ENCODE data around the gene SOX15. TPM values are rescaled to one million over a fixed set of nuclear protein-coding genes. Genes with fewer than 3 reads are reported as not detected.
"Not testable (repeated sequence)": the region's sequence is repeated elsewhere in the genome, so short reads cannot be mapped to it uniquely, and the experiment has no call there.

Gene SOX15
- total RNA-seq, 2 experiments from 2014 or later, result 0.20 TPM; not detected in 1

GRCh38 chr17:7597561-7597960 lies 7.7 kb upstream of the SOX15 start:
- H3K4me1 Mint-ChIP-seq (ENCODE audit: low read depth); DNase-seq; H3K27ac Mint-ChIP-seq; H3K4me3 Mint-ChIP-seq; intact Hi-C loops (cut with micrococcal nuclease); H3K27me3 Mint-ChIP-seq (ENCODE audit: low read depth); H3K9me3 Mint-ChIP-seq; CTCF ChIA-PET: not testable (repeated sequence)
- peaks cover 33% of the 10 kb centered on the region for H3K36me3 Mint-ChIP-seq (ENCODE audit: low read depth)

GRCh38 chr17:7593296-7593695 lies 3.4 kb upstream of the SOX15 start:
- CTCF ChIA-PET, result interaction anchor here (1.4 kb wide), 1 partner anchor 8 kb away, joined by 3 read pairs; no protein-coding TSS in a partner anchor
- Mint-ChIP-seq H3K36me3 (ENCODE audit: low read depth) (peaks cover 35% of the 10 kb centered on the region), H3K27ac (no peak overlapping the region), H3K4me3 (no peak overlapping the region), H3K27me3 (ENCODE audit: low read depth) (no peaks in the 10 kb centered on the region), H3K9me3 (no peaks in the 10 kb centered on the region), H3K4me1 (ENCODE audit: low read depth) (peaks cover 2% of the 10 kb centered on the region)
- intact Hi-C loops (cut with micrococcal nuclease), result no loop called here
- DNase-seq, result no peak

- CTCF ChIA-PET, result no interaction called here
- DNase-seq, result no peak
- H3K9me3 Mint-ChIP-seq, result no peaks in the 10 kb centered on the region
- H3K27me3 Mint-ChIP-seq (ENCODE audit: low read depth), result no peaks in the 10 kb centered on the region
- no peak overlapping the region for H3K4me3 Mint-ChIP-seq
- peaks cover 37% of the 10 kb centered on the region for H3K36me3 Mint-ChIP-seq (ENCODE audit: low read depth)
- intact Hi-C loops (cut with micrococcal nuclease), result no loop called here
- peaks cover 2% of the 10 kb centered on the region for H3K4me1 Mint-ChIP-seq (ENCODE audit: low read depth)
- H3K27ac Mint-ChIP-seq, result no peak overlapping the region
Measured at GRCh38 chr17:7592422-7593021, 2.6 kb upstream of the SOX15 start.

GRCh38 chr17:7591596-7591995 lies 1.7 kb upstream of the SOX15 start:
- H3K4me1 Mint-ChIP-seq (ENCODE audit: low read depth), result peaks cover 4% of the 10 kb centered on the region

GRCh38 chr17:7590743-7591142 lies 849 bp upstream of the SOX15 start:
- H3K27ac Mint-ChIP-seq, result peak overlapping the region; percentile 30
- no peak for DNase-seq

More at GRCh38 chr17:7591596-7591995, 1.7 kb upstream of the SOX15 start:
- intact Hi-C loops (cut with micrococcal nuclease), result no loop called here
- no peaks in the 10 kb centered on the region for H3K9me3 Mint-ChIP-seq
- no peak overlapping the region for H3K4me3 Mint-ChIP-seq
- no peak for DNase-seq
- CTCF ChIA-PET, result interaction anchor here (0.5 kb wide), 1 partner anchor 46 kb away, joined by 3 read pairs; no protein-coding TSS in a partner anchor
- H3K36me3 Mint-ChIP-seq (ENCODE audit: low read depth), result peaks cover 32% of the 10 kb centered on the region
- H3K27me3 Mint-ChIP-seq (ENCODE audit: low read depth), result no peaks in the 10 kb centered on the region
- no peak overlapping the region for H3K27ac Mint-ChIP-seq

GRCh38 chr17:7589204-7589868 lies 558 bp downstream of the SOX15 start:
- Mint-ChIP-seq H3K4me1 (ENCODE audit: low read depth) (peaks cover 21% of the 10 kb centered on the region), H3K27ac (no peak overlapping the region), H3K27me3 (ENCODE audit: low read depth) (no peaks in the 10 kb centered on the region), H3K4me3 (no peak overlapping the region), H3K9me3 (no peaks in the 10 kb centered on the region), H3K36me3 (ENCODE audit: low read depth) (peaks cover 31% of the 10 kb centered on the region)
- CTCF ChIA-PET, result interaction anchor here (0.6 to 1.9 kb wide), 19 partner anchors 10 to 252 kb away, joined by 3 to 14 read pairs (median 5); partner anchors contain the start of genes FXR2, SAT2 and TMEM95
- intact Hi-C loops (cut with micrococcal nuclease), result loop anchor here (1.0 kb wide), 2 partner anchors 75 to 233 kb away; no protein-coding TSS in a partner anchor
- peak; percentile 74 for DNase-seq

More at GRCh38 chr17:7590743-7591142, 849 bp upstream of the SOX15 start:
- CTCF ChIA-PET, result no interaction called here
- Mint-ChIP-seq H3K4me3 (no peak overlapping the region), H3K9me3 (no peaks in the 10 kb centered on the region), H3K36me3 (ENCODE audit: low read depth) (peaks cover 31% of the 10 kb centered on the region), H3K27me3 (ENCODE audit: low read depth) (no peaks in the 10 kb centered on the region), H3K4me1 (ENCODE audit: low read depth) (peaks cover 7% of the 10 kb centered on the region)
- intact Hi-C loops (cut with micrococcal nuclease), result no loop called here

- CTCF ChIA-PET, result interaction anchor here (0.6 to 1.9 kb wide), 19 partner anchors 10 to 251 kb away, joined by 3 to 14 read pairs (median 5); partner anchors contain the start of genes FXR2, SAT2 and TMEM95
- Mint-ChIP-seq H3K9me3 (no peaks in the 10 kb centered on the region), H3K4me3 (no peak overlapping the region), H3K36me3 (ENCODE audit: low read depth) (peaks cover 33% of the 10 kb centered on the region), H3K27ac (no peak overlapping the region), H3K4me1 (ENCODE audit: low read depth) (peaks cover 21% of the 10 kb centered on the region), H3K27me3 (ENCODE audit: low read depth) (no peaks in the 10 kb centered on the region)
- DNase-seq, result no peak
- intact Hi-C loops (cut with micrococcal nuclease), result loop anchor here (1.0 kb wide), 2 partner anchors 74 to 232 kb away; no protein-coding TSS in a partner anchor
Measured at GRCh38 chr17:7588553-7589203, 1.2 kb downstream of the SOX15 start.

GRCh38 chr17:7587420-7588151 lies 2.3 kb downstream of the SOX15 start:
- H3K9me3 Mint-ChIP-seq, result no peaks in the 10 kb centered on the region
- peaks cover 25% of the 10 kb centered on the region for H3K4me1 Mint-ChIP-seq (ENCODE audit: low read depth)
- CTCF ChIA-PET, result interaction anchor here (0.6 to 1.4 kb wide), 3 partner anchors 27 to 261 kb away, joined by 3 to 5 read pairs (median 3); no protein-coding TSS in a partner anchor
- intact Hi-C loops (cut with micrococcal nuclease), result no loop called here
- H3K27ac Mint-ChIP-seq, result no peak overlapping the region
- DNase-seq, result no peak
- peaks cover 27% of the 10 kb centered on the region for H3K36me3 Mint-ChIP-seq (ENCODE audit: low read depth)
- no peaks in the 10 kb centered on the region for H3K27me3 Mint-ChIP-seq (ENCODE audit: low read depth)
- no peak overlapping the region for H3K4me3 Mint-ChIP-seq

- H3K4me1 Mint-ChIP-seq (ENCODE audit: low read depth), result peaks cover 32% of the 10 kb centered on the region
- H3K27me3 Mint-ChIP-seq (ENCODE audit: low read depth), result no peaks in the 10 kb centered on the region
- CTCF ChIA-PET, result interaction anchor here (0.6 to 1.4 kb wide), 3 partner anchors 26 to 260 kb away, joined by 3 to 5 read pairs (median 3); no protein-coding TSS in a partner anchor
- DNase-seq, result no peak
- peaks cover 25% of the 10 kb centered on the region for H3K36me3 Mint-ChIP-seq (ENCODE audit: low read depth)
- H3K27ac Mint-ChIP-seq, result peak overlapping the region; percentile 29
- H3K9me3 Mint-ChIP-seq, result no peaks in the 10 kb centered on the region
- H3K4me3 Mint-ChIP-seq, result no peak overlapping the region
- intact Hi-C loops (cut with micrococcal nuclease), result no loop called here
Measured at GRCh38 chr17:7586673-7587419, 3.0 kb downstream of the SOX15 start.

GRCh38 chr17:7583253-7584109 lies 6.4 kb downstream of the SOX15 start, which contains the start of gene MPDU1:
TSS of gene MPDU1 (plus strand) at chr17:7583852. CDS start at chr17:7583863, 11 bp downstream.
- H3K4me1 Mint-ChIP-seq (ENCODE audit: low read depth), result peaks cover 58% of the 10 kb centered on the region
- intact Hi-C loops (cut with micrococcal nuclease), result loop anchor here (1.0 to 2.0 kb wide), 8 partner anchors 11 to 304 kb away; partner anchors contain the start of genes SENP3, TMEM256 and TP53
- H3K36me3 Mint-ChIP-seq (ENCODE audit: low read depth), result peaks cover 22% of the 10 kb centered on the region
- peak within 1 kb of the TSS; percentile 100 for H3K27ac Mint-ChIP-seq
- H3K4me3 Mint-ChIP-seq, result peak within 1 kb of the TSS; percentile 95
- peak; percentile 96 for DNase-seq
- no peaks in the 10 kb centered on the region for H3K9me3 Mint-ChIP-seq
- CTCF ChIA-PET, result interaction anchor here (0.6 to 2.8 kb wide), 4 partner anchors 23 to 187 kb away, joined by 3 to 13 read pairs (median 10); partner anchors contain the start of genes FXR2, SENP3, TP53 and WRAP53
- H3K27me3 Mint-ChIP-seq (ENCODE audit: low read depth), result no peaks in the 10 kb centered on the region

Measured in activated naive CD4-positive, alpha-beta T cell treated with anti-CD3 and anti-CD28 coated beads for 36 hours (primary cell).